NCI-H2029 (cell line): ENCODE measurements around the gene GOPC.

Source experiments
- DNase-seq: peaks from one replicate; lab custom pipeline; 2025; lab: John Stamatoyannopoulos, UW

Gene GOPC

GRCh38 chr6:117513778-117514365, 88.4 kb downstream of the GOPC start:
- no peak for DNase-seq

GRCh38 chr6:117512987-117513573, 89.2 kb downstream of the GOPC start:
- no peak for DNase-seq

GRCh38 chr6:117512056-117512828, 90.1 kb downstream of the GOPC start:
- DNase-seq, result no peak
